Osteoblast (primary cell): ENCODE measurements around the gene NR3C1. TPM values are rescaled to one million over a fixed set of nuclear protein-coding genes. Genes with fewer than 3 reads are reported as not detected.

Experiments used
- DNase-seq: peaks from one replicate; pipeline ENCODE4 v3.0.0; 2011; ENCODE audit warnings: low spot score, mixed read lengths; ENCODE audit not compliant: insufficient read length; ENCODE audit errors: missing footprints
- H2AFZ ChIP-seq: 2 replicates; pipeline ENCODE4 v1.6.0; 2011; ENCODE audit warnings: mild to moderate bottlenecking, low read length
- H3K27ac ChIP-seq: 2 replicates; pipeline ENCODE4 v1.5.1; 2011; ENCODE audit warnings: mild to moderate bottlenecking, low read depth, low read length, moderate library complexity
- H3K27me3 ChIP-seq: 2 replicates; pipeline ENCODE4 v1.6.0; 2012; ENCODE audit warnings: mild to moderate bottlenecking, control low read depth, inconsistent platforms, low read length, moderate library complexity; ENCODE audit not compliant: insufficient read depth
- H3K36me3 ChIP-seq: 2 replicates; pipeline ENCODE4 v1.5.1; 2011; ENCODE audit warnings: mild to moderate bottlenecking, low read length, control low read depth, moderate library complexity; ENCODE audit not compliant: insufficient read depth
- H3K4me1 ChIP-seq: 2 replicates; pipeline ENCODE4 v1.5.1; 2011; ENCODE audit warnings: mild to moderate bottlenecking, low read length, control low read depth, moderate library complexity; ENCODE audit not compliant: insufficient read depth
- H3K4me2 ChIP-seq: 2 replicates; pipeline ENCODE4 v1.6.0; 2011; ENCODE audit warnings: mild to moderate bottlenecking, low read length; ENCODE audit not compliant: insufficient read depth
- H3K4me3 ChIP-seq: fragments of 200-600 bp; sonication (generic); 3 replicates; pipeline ENCODE4 v1.5.1; 2012; ENCODE audit warnings: mild to moderate bottlenecking, low read length, inconsistent platforms; ENCODE audit not compliant: insufficient read depth
- H3K79me2 ChIP-seq: 2 replicates; pipeline ENCODE4 v1.6.0; 2012; ENCODE audit warnings: mild to moderate bottlenecking, low read length, control low read depth, inconsistent platforms; ENCODE audit not compliant: insufficient read depth
- H3K9me3 ChIP-seq: 2 replicates; pipeline ENCODE4 v1.5.1; 2011; ENCODE audit warnings: low read depth, low read length, control low read depth
- H4K20me1 ChIP-seq: 2 replicates; pipeline ENCODE4 v1.6.0; 2012; ENCODE audit warnings: mild to moderate bottlenecking, low read length, control low read depth; ENCODE audit not compliant: insufficient read depth
- total RNA-seq: library from RNA; depleted of rRNA; stranded (reverse); fragments of >200 nt; gene quantifications from 2 replicates; pipeline ENCODE4 v1.2.3, GENCODE V29; 2012
- TF ChIP-seq, protein P1 (sequence below): IDR thresholded peaks from 2 replicates; pipeline ENCODE4 v1.5.1; 2011; ENCODE audit warnings: mild to moderate bottlenecking, low read depth, low read length, moderate library complexity; ENCODE audit errors: extremely low read depth

NR3C1 gene
- total RNA-seq, 1 donor: 119 TPM

DNA sequence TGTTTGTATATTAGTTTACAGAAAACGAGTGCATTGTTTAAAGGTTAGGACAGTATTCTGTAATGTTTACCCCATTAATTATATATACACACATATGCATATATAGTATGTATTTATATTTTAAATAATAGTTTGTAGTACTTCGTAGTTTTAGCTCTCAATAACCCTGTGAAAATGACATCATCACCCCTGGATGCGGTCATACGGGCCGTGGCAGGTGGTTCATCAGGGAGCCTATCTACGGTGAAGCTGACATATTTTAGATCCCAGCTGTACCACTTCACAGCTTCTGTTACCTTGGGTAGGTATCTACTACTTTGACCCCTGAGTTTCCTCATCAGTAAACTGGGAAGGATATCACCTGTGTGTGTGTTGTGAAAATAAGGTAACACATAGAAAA is 87.1 kb downstream of the NR3C1 start:
- Histone ChIP-seq H3K27ac (peak overlapping the region; percentile 78), H4K20me1 (peaks cover 14% of the 10 kb centered on the region), H3K36me3 (peaks cover 12% of the 10 kb centered on the region), H2AFZ (no peak overlapping the region), H3K4me2 (no peak overlapping the region), H3K79me2 (peaks cover 91% of the 10 kb centered on the region), H3K4me3 (no peak overlapping the region), H3K9me3 (no peaks in the 10 kb centered on the region), H3K27me3 (no peaks in the 10 kb centered on the region), H3K4me1 (peaks cover 82% of the 10 kb centered on the region)
- TF ChIP-seq, protein P1, sequence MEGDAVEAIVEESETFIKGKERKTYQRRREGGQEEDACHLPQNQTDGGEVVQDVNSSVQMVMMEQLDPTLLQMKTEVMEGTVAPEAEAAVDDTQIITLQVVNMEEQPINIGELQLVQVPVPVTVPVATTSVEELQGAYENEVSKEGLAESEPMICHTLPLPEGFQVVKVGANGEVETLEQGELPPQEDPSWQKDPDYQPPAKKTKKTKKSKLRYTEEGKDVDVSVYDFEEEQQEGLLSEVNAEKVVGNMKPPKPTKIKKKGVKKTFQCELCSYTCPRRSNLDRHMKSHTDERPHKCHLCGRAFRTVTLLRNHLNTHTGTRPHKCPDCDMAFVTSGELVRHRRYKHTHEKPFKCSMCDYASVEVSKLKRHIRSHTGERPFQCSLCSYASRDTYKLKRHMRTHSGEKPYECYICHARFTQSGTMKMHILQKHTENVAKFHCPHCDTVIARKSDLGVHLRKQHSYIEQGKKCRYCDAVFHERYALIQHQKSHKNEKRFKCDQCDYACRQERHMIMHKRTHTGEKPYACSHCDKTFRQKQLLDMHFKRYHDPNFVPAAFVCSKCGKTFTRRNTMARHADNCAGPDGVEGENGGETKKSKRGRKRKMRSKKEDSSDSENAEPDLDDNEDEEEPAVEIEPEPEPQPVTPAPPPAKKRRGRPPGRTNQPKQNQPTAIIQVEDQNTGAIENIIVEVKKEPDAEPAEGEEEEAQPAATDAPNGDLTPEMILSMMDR: no peak
- DNase-seq: no peak

DNA sequence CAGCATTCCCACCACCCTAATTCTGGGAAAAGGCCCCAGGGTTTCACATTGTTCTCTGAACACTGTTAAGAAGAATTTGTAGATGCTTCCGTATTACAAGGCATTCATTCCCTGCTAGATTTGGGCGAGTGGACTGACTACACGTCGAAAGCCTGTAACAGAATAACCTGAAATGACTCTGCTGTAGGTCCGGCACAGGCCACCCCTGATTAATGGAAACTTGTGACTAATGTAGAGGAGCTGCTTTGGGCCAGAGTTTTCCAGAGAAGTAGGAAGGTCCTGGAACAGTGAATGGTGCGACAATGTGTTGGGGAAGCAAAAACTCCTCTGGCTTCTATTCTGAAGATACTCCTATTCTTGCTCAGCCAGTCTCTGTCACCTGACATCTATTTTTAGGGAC is 87.6 kb downstream of the NR3C1 start:
- no peak overlapping the region for H3K4me3 ChIP-seq

DNA sequence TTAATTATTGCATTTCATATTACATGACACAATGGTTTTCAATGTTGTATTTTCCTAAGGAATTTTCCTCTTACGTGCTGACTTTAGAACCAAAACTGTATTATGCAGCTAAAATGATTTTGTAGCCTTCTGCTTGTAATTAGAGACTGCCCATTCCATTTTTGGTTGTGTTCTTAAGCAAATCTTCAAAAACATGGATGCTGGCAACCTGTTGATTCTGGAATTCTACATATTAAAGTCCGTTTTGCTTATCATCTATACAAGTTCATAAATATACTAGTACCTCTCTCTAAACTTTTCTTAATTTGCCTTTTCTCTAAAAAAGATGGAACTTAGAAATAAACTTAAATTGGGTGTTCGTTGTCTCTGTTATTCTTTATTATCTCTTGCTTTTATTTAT is 88.3 kb downstream of the NR3C1 start:
- H3K27ac ChIP-seq: peak overlapping the region; percentile 78
- peak overlapping the region; percentile 41 for H3K4me2 ChIP-seq
- H3K9me3 ChIP-seq: no peaks in the 10 kb centered on the region
- no peak overlapping the region for H2AFZ ChIP-seq
- peaks cover 90% of the 10 kb centered on the region for H3K79me2 ChIP-seq
- no peak overlapping the region for H3K4me3 ChIP-seq
- peaks cover 14% of the 10 kb centered on the region for H4K20me1 ChIP-seq
- H3K27me3 ChIP-seq: no peaks in the 10 kb centered on the region
- DNase-seq: no peak
- H3K36me3 ChIP-seq: peaks cover 17% of the 10 kb centered on the region
- TF ChIP-seq, protein P1: no peak
- H3K4me1 ChIP-seq: peaks cover 87% of the 10 kb centered on the region

More for the DNA sequence above, 87.6 kb downstream of the NR3C1 start:
- H4K20me1 ChIP-seq: peaks cover 14% of the 10 kb centered on the region
- no peak for DNase-seq
- H3K79me2 ChIP-seq: peaks cover 91% of the 10 kb centered on the region
- H3K4me1 ChIP-seq: peaks cover 86% of the 10 kb centered on the region
- no peak overlapping the region for H2AFZ ChIP-seq
- no peaks in the 10 kb centered on the region for H3K9me3 ChIP-seq
- TF ChIP-seq, protein P1: no peak
- H3K27ac ChIP-seq: peak overlapping the region; percentile 78
- H3K4me2 ChIP-seq: no peak overlapping the region
- H3K36me3 ChIP-seq: peaks cover 13% of the 10 kb centered on the region
- H3K27me3 ChIP-seq: no peaks in the 10 kb centered on the region

DNA sequence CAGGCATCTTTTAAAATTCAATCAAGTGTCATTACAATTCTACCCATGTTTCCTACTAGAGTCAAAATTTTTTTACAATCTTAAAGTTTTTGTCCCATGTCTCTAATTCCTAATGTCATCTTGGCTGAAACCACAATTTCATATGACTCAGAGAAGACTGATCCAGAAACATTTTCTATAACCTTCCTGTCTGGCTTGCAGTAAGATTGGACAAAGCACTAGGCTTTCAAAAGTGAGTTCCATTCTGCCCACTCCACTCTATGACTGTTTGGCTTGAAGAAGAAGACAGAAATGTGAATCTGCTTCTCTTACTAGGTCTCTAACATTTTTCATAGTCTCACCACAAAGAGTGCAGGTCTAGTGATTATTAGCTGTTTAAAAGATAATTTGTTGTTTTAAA is 88.8 kb downstream of the NR3C1 start:
- DNase-seq: peak; percentile 68
- H3K36me3 ChIP-seq: peaks cover 23% of the 10 kb centered on the region
- peak overlapping the region; percentile 41 for H3K4me2 ChIP-seq
- H3K27ac ChIP-seq: peak overlapping the region; percentile 78
- H3K9me3 ChIP-seq: no peaks in the 10 kb centered on the region
- H3K79me2 ChIP-seq: peaks cover 90% of the 10 kb centered on the region
- no peaks in the 10 kb centered on the region for H3K27me3 ChIP-seq
- no peak overlapping the region for H2AFZ ChIP-seq
- H3K4me1 ChIP-seq: peaks cover 87% of the 10 kb centered on the region
- no peak overlapping the region for H3K4me3 ChIP-seq
- TF ChIP-seq, protein P1: no peak
- peaks cover 14% of the 10 kb centered on the region for H4K20me1 ChIP-seq
